Islet of Langerhans (tissue), 1 donor: Measurements from ENCODE around the gene ANAPC15.
A peak's percentile ranks its signal among the peaks of the same experiment; 100 is the strongest.

Experiments
- FAIRE-seq: peaks from one replicate; lab custom pipeline; 2011; peaks lifted over from hg19 to GRCh38; lab: Jason Lieb, UNC

The ANAPC15 gene

GRCh38 chr11:72124046-72124445, 11.6 kb upstream of the ANAPC15 start:
- FAIRE-seq = no peak

- FAIRE-seq = no peak
These were observed 10.7 kb upstream of the ANAPC15 start for GRCh38 chr11:72123117-72123653.

- FAIRE-seq = no peak
These were observed 10.1 kb upstream of the ANAPC15 start for GRCh38 chr11:72122607-72123006.

GRCh38 chr11:72120930-72121329, 8.4 kb upstream of the ANAPC15 start:
- FAIRE-seq = no peak

DNA sequence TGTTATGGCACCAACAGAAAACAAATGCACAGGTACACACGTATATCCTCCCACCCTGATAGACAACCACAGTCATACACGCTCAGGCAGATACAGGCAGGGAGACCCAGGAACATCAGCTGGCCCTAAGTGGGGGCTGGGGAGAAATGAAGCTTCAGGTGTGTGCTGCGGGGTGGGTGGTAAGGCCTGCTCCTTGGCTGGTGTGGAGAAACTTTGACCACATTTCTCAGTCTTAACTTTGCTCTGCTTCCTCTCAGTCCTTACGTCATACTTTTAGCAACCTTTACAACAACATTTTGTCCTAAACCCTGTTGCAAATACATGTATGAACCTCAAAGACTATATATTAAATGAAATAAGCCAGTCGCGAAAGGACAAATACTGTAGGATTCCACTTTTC, 6.7 kb upstream of the ANAPC15 start:
- no peak for FAIRE-seq

GRCh38 chr11:72116019-72116755, 3.7 kb upstream of the ANAPC15 start:
- no peak for FAIRE-seq

GRCh38 chr11:72114570-72114969, 2.1 kb upstream of the ANAPC15 start:
- FAIRE-seq = no peak

DNA sequence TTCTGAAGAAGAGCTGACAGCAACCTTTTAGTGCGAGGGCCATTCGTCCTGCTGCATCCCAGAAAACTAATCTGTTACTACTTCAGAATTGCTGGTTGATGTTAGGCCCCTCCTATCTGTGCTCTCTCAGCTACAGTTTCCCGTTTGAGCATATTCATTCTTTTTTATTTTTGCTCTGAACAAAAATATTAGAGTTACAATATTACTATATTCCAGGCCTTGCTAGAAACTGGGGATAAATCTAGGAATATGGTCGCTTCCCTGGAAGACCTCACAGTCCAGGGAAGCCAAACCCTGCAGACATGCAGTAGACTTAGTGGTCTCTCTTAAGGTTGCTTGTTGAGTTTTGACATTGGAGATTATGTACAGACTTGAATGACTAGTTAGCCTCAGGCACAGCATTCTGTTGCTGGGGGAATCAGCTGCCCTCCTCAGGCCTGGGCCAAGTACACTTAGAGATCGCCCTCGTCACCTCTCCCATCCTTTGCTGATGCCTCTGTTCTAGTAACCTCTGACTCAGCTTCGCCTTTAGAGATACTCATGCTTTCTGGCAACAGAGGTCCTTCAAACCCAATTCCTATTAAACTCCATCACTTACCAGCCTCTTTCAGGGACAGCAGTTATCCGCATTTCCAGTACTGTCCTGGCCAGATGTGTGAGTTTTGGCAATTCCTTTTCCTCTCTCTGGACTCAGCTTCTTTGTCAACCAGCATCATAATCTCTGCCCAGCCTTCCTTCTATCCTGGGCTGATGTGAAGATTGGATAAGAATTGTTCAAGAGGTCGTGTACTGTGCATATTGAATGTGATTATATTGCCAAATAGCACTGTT, 698 bp upstream of the ANAPC15 start:
- peak; percentile 21 for FAIRE-seq

GRCh38 chr11:72111300-72112142, 974 bp downstream of the ANAPC15 start:
- FAIRE-seq = no peak

DNA sequence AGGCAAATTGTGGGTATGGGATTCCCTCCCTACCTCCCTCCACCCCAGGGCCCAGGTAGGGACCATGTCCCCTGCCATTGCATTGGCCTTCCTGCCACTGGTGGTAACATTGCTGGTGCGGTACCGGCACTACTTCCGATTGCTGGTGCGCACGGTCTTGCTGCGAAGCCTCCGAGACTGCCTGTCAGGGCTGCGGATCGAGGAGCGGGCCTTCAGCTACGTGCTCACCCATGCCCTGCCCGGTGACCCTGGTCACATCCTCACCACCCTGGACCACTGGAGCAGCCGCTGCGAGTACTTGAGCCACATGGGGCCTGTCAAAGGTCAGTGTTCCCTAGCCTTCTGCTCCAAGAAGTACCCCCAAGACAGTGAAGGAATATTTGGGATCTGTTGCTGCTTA, 6.6 kb downstream of the ANAPC15 start, which contains the start of gene TOMT:
TOMT (plus strand) TSS at position 37 of the 400 bp plus-strand sequence; CDS start at position 65, 28 bp downstream.
- no peak for FAIRE-seq

DNA sequence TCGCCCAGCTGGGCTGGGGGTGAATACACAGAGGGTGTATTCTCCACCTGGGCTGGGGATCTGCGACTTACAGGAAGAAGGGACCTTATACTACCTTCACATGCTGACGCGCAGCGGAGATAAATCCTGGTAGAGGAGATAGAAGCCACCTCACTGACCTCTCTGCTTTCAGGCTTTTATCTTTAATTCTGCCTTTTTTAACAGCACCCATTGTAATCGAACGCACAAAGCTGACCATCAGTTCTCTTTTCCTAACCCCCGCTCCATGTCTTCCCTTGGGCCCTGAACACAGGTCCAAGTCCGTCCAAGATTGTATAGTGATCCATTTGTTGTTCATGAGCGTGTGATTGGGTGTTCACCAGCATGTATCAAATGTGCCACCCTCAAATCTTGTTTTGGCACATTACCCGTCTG, 8.7 kb downstream of the ANAPC15 start:
- FAIRE-seq = no peak

- FAIRE-seq = peak; percentile 9
These were observed 9.3 kb downstream of the ANAPC15 start, which contains the start of gene LAMTOR1 for GRCh38 chr11:72102946-72103753. LAMTOR1 (minus strand) TSS chr11:72103297; CDS start chr11:72103224, 73 bp downstream.

DNA sequence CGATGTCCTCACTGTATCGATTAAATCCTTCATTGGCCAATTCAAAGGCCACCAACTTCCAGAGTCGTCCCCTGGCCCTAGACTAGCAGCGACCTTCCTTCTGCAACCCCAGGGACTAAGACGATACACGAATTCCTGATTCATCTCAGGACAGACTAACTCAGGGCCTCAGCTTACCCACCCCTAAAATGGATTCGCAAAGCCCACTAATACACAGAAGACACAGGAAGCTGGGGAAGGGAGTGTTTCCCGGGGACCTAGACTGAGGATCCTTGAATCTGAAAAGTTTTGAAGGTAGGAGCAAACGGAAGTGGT, 9.9 kb downstream of the ANAPC15 start:
- FAIRE-seq = no peak

- no peak for FAIRE-seq
These were observed 10.3 kb downstream of the ANAPC15 start for GRCh38 chr11:72102162-72102561.

DNA sequence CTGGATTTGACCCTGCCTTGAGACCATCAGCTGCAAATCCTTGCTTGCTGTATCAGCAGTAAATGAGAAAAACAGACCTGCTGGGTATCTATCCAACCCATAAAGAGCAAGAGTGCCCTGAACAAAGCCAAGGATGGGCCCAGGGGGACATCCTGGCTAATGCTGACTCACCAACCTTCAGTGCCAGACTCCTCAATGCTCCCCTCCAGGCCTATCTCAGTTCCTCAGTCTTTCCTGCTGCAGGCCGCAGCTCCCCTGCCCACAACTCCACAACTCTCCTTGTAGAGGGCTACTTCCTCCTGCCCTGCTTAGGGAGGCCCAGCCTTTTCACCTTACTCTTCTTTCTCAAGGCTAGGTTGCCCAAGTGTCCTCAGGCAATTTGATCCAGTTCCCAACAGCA, 12.0 kb downstream of the ANAPC15 start:
- no peak for FAIRE-seq

GRCh38 chr11:72100009-72100408, 12.5 kb downstream of the ANAPC15 start:
- FAIRE-seq = no peak

DNA sequence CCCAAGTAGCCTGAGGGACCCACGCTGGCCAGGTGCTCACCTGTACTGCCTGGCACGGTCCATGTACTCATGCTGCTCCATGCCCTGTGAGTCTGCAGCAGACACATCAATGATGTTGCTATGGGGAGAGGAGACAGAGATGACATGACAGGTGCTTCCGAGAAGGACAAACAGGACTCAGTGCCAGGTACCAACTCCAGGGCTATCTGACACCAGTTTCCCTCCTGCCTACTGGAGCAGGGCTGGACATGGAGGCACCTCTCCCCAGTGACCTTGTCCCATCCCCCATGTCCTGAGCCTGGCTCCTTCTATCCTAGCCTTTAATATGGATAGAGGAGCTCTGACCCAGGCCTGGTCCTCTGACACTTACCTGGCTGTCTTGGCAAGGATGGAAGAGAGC, 13.8 kb downstream of the ANAPC15 start:
- no peak for FAIRE-seq

DNA sequence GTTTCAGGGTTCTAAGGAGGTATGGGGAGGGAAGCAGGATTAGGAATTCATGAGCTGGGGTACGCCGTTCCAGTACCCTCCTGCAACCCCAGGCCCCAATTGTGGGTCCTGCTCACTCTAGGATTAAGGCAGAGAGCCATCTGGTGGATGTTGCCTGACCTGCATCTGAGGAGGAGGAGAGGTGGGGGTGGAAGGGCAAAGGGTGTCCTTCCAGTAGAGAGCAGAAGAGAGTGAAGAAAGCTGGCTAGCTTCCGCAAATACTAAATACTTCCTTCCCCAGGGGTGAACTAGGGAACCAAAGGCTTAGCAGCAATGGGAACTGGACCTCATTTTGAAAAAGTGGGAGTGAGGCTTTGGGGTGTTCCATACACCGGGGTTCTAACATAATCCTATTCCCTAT, 21.2 kb downstream of the ANAPC15 start:
- no peak for FAIRE-seq

DNA sequence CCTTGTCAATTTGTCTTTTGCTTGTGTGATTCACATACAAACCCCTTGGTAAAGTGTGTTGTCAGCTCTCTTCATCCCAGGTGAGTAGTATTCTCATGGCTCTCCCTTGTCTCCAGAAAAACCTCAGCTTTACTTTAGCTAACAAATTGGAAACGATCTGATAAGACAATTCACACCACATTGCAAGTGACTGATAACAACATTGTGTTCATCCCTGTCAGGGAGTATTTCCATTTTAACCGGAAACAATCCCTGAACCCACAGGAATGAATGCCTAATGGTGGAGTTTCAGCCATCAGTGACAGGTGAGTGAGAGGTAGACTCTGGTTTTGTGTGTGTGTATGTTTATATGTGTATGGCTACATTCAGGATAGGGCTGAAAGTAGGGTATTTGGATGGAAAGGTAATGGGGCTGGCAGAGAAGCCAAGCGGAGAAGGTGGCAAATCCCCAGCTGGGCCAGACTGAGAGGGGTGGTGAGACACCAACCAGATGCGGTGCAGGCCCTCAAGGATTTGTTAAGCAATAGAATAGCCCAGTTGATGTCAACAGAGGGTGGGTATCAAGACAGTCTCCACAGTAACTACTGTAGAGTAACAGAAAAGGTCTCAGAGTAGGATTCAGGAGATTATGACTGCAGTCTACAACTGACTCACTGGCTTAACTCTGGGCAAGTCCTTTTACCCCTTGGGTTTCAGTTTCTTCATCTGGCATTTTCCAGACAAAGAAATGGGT, 24.3 kb downstream of the ANAPC15 start:
- FAIRE-seq = no peak

DNA sequence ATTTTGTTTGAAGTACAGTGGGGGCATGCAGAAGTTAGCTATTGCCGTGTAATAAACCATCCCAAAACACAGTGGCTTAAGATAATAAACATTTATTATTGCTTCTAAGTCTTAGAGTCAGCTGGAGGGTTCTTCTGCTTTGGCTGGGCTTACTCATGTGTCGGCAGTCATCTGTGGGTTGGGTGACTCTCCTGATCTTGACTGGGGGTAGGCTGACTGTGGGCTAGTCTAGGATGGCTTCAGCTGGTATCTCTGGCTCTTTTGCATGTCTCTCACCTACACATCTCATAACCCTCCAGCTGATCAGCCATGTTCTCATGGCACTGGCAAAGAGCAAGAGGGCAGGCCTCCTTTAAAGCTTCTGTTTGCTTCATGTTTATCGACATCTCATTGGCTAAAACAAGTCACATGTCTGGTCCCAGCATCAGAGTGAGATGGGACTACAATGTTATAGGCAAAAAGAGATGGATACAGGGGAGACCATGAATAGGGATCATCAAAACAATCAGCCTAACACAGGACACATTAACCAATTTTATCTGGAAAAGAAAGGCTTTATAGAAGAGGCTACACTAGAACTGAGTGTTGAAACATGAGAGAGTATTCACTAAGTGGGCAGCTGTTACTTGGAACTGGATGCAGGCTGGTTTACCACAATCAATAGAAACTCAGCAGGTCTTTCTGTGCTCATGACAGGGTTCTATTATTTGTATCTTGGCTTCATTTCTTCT, 26.7 kb downstream of the ANAPC15 start:
- FAIRE-seq = no peak
